Measurements from ENCODE around the gene NKX2-2.

DNA sequence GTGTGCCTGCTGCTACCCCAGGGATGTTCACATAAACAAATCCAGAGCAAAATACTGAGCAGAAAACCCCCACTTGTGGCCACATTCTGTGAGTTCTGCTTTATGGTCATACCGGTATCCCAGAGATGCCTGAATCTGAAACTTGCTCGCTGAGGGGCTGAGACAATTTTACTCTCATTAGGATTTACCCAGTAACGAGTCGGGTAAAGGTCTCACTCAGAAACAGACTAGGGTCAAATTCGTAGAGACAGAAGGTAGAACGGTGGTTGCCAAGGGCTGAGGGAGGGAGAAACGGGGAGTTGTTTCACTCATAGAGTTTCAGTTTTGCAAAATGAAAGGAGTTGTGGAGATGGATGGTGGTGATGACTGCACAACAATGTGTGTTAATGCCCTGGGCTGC, 45.4 kb upstream of the NKX2-2 start:
- TF ChIP-seq, protein P1, sequence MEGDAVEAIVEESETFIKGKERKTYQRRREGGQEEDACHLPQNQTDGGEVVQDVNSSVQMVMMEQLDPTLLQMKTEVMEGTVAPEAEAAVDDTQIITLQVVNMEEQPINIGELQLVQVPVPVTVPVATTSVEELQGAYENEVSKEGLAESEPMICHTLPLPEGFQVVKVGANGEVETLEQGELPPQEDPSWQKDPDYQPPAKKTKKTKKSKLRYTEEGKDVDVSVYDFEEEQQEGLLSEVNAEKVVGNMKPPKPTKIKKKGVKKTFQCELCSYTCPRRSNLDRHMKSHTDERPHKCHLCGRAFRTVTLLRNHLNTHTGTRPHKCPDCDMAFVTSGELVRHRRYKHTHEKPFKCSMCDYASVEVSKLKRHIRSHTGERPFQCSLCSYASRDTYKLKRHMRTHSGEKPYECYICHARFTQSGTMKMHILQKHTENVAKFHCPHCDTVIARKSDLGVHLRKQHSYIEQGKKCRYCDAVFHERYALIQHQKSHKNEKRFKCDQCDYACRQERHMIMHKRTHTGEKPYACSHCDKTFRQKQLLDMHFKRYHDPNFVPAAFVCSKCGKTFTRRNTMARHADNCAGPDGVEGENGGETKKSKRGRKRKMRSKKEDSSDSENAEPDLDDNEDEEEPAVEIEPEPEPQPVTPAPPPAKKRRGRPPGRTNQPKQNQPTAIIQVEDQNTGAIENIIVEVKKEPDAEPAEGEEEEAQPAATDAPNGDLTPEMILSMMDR (tag by site-specific recombination; IDR thresholded peaks at IDR 0.05) = no peak
- no peak for TF ChIP-seq ZNF311 (tag by site-specific recombination; IDR thresholded peaks at IDR 0.05; ENCODE audit: borderline replicate concordance)
- TF ChIP-seq, protein P2, sequence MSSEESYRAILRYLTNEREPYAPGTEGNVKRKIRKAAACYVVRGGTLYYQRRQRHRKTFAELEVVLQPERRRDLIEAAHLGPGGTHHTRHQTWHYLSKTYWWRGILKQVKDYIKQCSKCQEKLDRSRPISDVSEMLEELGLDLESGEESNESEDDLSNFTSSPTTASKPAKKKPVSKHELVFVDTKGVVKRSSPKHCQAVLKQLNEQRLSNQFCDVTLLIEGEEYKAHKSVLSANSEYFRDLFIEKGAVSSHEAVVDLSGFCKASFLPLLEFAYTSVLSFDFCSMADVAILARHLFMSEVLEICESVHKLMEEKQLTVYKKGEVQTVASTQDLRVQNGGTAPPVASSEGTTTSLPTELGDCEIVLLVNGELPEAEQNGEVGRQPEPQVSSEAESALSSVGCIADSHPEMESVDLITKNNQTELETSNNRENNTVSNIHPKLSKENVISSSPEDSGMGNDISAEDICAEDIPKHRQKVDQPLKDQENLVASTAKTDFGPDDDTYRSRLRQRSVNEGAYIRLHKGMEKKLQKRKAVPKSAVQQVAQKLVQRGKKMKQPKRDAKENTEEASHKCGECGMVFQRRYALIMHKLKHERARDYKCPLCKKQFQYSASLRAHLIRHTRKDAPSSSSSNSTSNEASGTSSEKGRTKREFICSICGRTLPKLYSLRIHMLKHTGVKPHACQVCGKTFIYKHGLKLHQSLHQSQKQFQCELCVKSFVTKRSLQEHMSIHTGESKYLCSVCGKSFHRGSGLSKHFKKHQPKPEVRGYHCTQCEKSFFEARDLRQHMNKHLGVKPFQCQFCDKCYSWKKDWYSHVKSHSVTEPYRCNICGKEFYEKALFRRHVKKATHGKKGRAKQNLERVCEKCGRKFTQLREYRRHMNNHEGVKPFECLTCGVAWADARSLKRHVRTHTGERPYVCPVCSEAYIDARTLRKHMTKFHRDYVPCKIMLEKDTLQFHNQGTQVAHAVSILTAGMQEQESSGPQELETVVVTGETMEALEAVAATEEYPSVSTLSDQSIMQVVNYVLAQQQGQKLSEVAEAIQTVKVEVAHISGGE (tag by site-specific recombination; conservative IDR thresholded peaks at IDR 0.05; ENCODE audit: low read depth) = no peak
- no peak for TF ChIP-seq GFI1B (tag by site-specific recombination; IDR thresholded peaks at IDR 0.05)
- TF ChIP-seq, protein P3, sequence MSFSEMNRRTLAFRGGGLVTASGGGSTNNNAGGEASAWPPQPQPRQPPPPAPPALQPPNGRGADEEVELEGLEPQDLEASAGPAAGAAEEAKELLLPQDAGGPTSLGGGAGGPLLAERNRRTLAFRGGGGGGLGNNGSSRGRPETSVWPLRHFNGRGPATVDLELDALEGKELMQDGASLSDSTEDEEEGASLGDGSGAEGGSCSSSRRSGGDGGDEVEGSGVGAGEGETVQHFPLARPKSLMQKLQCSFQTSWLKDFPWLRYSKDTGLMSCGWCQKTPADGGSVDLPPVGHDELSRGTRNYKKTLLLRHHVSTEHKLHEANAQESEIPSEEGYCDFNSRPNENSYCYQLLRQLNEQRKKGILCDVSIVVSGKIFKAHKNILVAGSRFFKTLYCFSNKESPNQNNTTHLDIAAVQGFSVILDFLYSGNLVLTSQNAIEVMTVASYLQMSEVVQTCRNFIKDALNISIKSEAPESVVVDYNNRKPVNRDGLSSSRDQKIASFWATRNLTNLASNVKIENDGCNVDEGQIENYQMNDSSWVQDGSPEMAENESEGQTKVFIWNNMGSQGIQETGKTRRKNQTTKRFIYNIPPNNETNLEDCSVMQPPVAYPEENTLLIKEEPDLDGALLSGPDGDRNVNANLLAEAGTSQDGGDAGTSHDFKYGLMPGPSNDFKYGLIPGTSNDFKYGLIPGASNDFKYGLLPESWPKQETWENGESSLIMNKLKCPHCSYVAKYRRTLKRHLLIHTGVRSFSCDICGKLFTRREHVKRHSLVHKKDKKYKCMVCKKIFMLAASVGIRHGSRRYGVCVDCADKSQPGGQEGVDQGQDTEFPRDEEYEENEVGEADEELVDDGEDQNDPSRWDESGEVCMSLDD (tag by site-specific recombination; IDR thresholded peaks at IDR 0.05) = no peak
- no peak for TF ChIP-seq GLI4 (tag by site-specific recombination; IDR thresholded peaks at IDR 0.05)
- TF ChIP-seq ZNF24 (tag by site-specific recombination; IDR thresholded peaks at IDR 0.05) = no peak
- TF ChIP-seq, protein P4, sequence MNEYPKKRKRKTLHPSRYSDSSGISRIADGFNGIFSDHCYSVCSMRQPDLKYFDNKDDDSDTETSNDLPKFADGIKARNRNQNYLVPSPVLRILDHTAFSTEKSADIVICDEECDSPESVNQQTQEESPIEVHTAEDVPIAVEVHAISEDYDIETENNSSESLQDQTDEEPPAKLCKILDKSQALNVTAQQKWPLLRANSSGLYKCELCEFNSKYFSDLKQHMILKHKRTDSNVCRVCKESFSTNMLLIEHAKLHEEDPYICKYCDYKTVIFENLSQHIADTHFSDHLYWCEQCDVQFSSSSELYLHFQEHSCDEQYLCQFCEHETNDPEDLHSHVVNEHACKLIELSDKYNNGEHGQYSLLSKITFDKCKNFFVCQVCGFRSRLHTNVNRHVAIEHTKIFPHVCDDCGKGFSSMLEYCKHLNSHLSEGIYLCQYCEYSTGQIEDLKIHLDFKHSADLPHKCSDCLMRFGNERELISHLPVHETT (tag by site-specific recombination; IDR thresholded peaks at IDR 0.05) = no peak
- TF ChIP-seq, protein P5, sequence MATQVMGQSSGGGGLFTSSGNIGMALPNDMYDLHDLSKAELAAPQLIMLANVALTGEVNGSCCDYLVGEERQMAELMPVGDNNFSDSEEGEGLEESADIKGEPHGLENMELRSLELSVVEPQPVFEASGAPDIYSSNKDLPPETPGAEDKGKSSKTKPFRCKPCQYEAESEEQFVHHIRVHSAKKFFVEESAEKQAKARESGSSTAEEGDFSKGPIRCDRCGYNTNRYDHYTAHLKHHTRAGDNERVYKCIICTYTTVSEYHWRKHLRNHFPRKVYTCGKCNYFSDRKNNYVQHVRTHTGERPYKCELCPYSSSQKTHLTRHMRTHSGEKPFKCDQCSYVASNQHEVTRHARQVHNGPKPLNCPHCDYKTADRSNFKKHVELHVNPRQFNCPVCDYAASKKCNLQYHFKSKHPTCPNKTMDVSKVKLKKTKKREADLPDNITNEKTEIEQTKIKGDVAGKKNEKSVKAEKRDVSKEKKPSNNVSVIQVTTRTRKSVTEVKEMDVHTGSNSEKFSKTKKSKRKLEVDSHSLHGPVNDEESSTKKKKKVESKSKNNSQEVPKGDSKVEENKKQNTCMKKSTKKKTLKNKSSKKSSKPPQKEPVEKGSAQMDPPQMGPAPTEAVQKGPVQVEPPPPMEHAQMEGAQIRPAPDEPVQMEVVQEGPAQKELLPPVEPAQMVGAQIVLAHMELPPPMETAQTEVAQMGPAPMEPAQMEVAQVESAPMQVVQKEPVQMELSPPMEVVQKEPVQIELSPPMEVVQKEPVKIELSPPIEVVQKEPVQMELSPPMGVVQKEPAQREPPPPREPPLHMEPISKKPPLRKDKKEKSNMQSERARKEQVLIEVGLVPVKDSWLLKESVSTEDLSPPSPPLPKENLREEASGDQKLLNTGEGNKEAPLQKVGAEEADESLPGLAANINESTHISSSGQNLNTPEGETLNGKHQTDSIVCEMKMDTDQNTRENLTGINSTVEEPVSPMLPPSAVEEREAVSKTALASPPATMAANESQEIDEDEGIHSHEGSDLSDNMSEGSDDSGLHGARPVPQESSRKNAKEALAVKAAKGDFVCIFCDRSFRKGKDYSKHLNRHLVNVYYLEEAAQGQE (tag by site-specific recombination; IDR thresholded peaks at IDR 0.05) = no peak
